Right lobe of liver (tissue), 6 donors: ENCODE results near the gene SKIDA1. TPM values are rescaled to one million over a fixed set of nuclear protein-coding genes. Genes with fewer than 3 reads are reported as not detected.

Source experiments
- ATAC-seq, 4 donors: fragments of 200-7000 bp; cut with Tn5 transposase; one replicate each; pipeline ENCODE4 v1.9.1; 2020; ENCODE audit warnings: mild to moderate bottlenecking in 4 of 4, moderate library complexity in 4 of 4
- DNase-seq, 3 donors: peaks; one replicate each; pipeline ENCODE4 v3.0.0-alpha.2; 2020
- H3K27ac ChIP-seq, 3 donors: fragments of 200-600 bp; one replicate each; pipeline ENCODE4 v1.8.0; 2022
- H3K27me3 ChIP-seq, 2 donors: fragments of 200-600 bp; one replicate each; pipeline ENCODE4 v1.8.0; 2022
- H3K36me3 ChIP-seq, 4 donors: fragments of 200-600 bp; sonication (generic) in 1 of 4; one replicate each; pipeline versions ENCODE4 v1.5.1 to v1.8.0; 2017 to 2022; ENCODE audit warnings: control low read depth in 1 of 4
- H3K4me1 ChIP-seq, 4 donors: fragments of 200-600 bp; sonication (generic) in 1 of 4; one replicate each; pipeline versions ENCODE4 v1.5.1 to v1.8.0; 2017 to 2022; ENCODE audit warnings: control low read depth in 1 of 4
- H3K4me3 ChIP-seq, 3 donors: fragments of 200-600 bp; one replicate each; pipeline ENCODE4 v1.8.0; 2022
- H3K9me3 ChIP-seq, 4 donors: fragments of 200-600 bp; sonication (generic) in 1 of 4; one replicate each; pipeline versions ENCODE4 v1.5.1 to v1.8.0; 2017 to 2022; ENCODE audit warnings: control low read depth in 1 of 4
- POLR2A ChIP-seq: fragments of 450-650 bp; IDR thresholded peaks from one replicate; pipeline ENCODE4 v1.6.1; 2017; ENCODE audit warnings: antibody characterized with exemption, mild to moderate bottlenecking
- WGBS: methylation state at CpG from one replicate; pipeline ENCODE4 v1.1.6; 2018; ENCODE audit warnings: low coverage, low lambda C conversion rate; ENCODE audit not compliant: insufficient coverage; ENCODE audit errors: missing lambda C conversion rate; 5-methylcytosine and 5-hydroxymethylcytosine counted together
- intact Hi-C, 2 donors: fragments of 100-400 bp; cut with DNase I; formaldehyde crosslinking; loops; one replicate each; pipeline versions ENCODE4 v1.11.2 to v1.14.1; 2022
- microRNA counts: library from miRNA; unstranded; fragments of <30 nt; microRNA quantifications from one replicate; lab custom pipeline; 2016
- microRNA-seq, 2 donors: library from miRNA; unstranded; fragments of <30 nt; microRNA quantifications; one replicate each; pipeline ENCODE4, GENCODE V29; 2019 to 2020
- small RNA-seq, 2 experiments: library from RNA; depleted of rRNA; stranded (forward); fragments of <200 nt; gene quantifications; one replicate each; pipeline ENCODE3, GENCODE V24; 2016
- total RNA-seq, 6 experiments: library from RNA; depleted of rRNA in 2 of 6; stranded (reverse); fragments of >200 nt in 2 of 6; fragmentation: NEBNext Ultra II Directional in 3 of 6; extraction: Animal tissue kit (Norgen Biotek cat#: 25700) in 3 of 6; gene quantifications; one replicate each; pipeline versions ENCODE4 v1.1.0 to v1.2.4, GENCODE V29; 2016 to 2023
- TF ChIP-seq, protein P1 (sequence below), 4 donors: fragments of 200-600 bp in 3 of 4; fragments of 450-650 bp in 1 of 4; IDR thresholded peaks; one replicate each; pipeline versions ENCODE4 v1.5.1 to v1.8.0; 2016 to 2022; ENCODE audit warnings: antibody characterized with exemption in 4 of 4, mild to moderate bottlenecking in 2 of 4
- donor health status: DM: no; HTN: yes; CAD: no.
- donor health status: DM: no; HTN: no; CAD: no.
- donor health status: DM: no; HTN: no; CAD: no.
- donor health status: DM: no; HTN: yes; CAD: no.
- donor health status: DM: no; HTN: yes; CAD: no.

The SKIDA1 gene
- total RNA-seq, 6 experiments from 2014 or later: 0.31 to 3.9 (median 2.1) TPM

- DNase-seq: no peak
- no peak overlapping the region for H3K27ac ChIP-seq
- TF ChIP-seq, protein P1, sequence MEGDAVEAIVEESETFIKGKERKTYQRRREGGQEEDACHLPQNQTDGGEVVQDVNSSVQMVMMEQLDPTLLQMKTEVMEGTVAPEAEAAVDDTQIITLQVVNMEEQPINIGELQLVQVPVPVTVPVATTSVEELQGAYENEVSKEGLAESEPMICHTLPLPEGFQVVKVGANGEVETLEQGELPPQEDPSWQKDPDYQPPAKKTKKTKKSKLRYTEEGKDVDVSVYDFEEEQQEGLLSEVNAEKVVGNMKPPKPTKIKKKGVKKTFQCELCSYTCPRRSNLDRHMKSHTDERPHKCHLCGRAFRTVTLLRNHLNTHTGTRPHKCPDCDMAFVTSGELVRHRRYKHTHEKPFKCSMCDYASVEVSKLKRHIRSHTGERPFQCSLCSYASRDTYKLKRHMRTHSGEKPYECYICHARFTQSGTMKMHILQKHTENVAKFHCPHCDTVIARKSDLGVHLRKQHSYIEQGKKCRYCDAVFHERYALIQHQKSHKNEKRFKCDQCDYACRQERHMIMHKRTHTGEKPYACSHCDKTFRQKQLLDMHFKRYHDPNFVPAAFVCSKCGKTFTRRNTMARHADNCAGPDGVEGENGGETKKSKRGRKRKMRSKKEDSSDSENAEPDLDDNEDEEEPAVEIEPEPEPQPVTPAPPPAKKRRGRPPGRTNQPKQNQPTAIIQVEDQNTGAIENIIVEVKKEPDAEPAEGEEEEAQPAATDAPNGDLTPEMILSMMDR (IDR thresholded peaks at IDR 0.05): no peak
- TF ChIP-seq POLR2A: no peak
- no peaks in the 10 kb centered on the region for H3K9me3 ChIP-seq
- WGBS: 73% methylated on average over 1 of the region's 1 CpG
- intact Hi-C loops: no loop called here
- no peaks in the 10 kb centered on the region for H3K36me3 ChIP-seq
- no peaks in the 10 kb centered on the region for H3K4me1 ChIP-seq
- no peak for ATAC-seq
- no peaks in the 10 kb centered on the region for H3K27me3 ChIP-seq
- H3K4me3 ChIP-seq: no peak overlapping the region
Observed at GRCh38 chr10:21467633-21468032, 57.8 kb downstream of the SKIDA1 start.

GRCh38 chr10:21464134-21464533, 61.3 kb downstream of the SKIDA1 start:
- DNase-seq (no peak), ATAC-seq (no peak)
- intact Hi-C loops: no loop called here
- H3K9me3 ChIP-seq: no peaks in the 10 kb centered on the region
- no peaks in the 10 kb centered on the region for H3K36me3 ChIP-seq
- no peak overlapping the region for H3K27ac ChIP-seq
- TF ChIP-seq POLR2A: no peak
- TF ChIP-seq, protein P1 (IDR thresholded peaks at IDR 0.05): no peak
- 91% methylated on average over 7 of the region's 7 CpGs for WGBS
- H3K4me3 ChIP-seq: no peak overlapping the region
- no peaks in the 10 kb centered on the region for H3K27me3 ChIP-seq
- no peaks in the 10 kb centered on the region for H3K4me1 ChIP-seq

MicroRNA genes within 50 kb of the gene (microRNA counts, 767-probe panel; counts per million panel counts)
- microRNA hsa-miR-1915-3p (lab: Ali Mortazavi, UCI): 237 counts per million

Small RNA genes lying within 50 kb of the gene (microRNA-seq; reads per million reads assigned to microRNA genes)
- 0.58 to 0.64 reads per million in 2 donors for gene MIR1915

Small RNA genes lying within 50 kb of the gene (small RNA-seq; reads per million reads assigned to genes)
- 0 reads per million in 2 experiments for gene MIR1915
- gene RF00019: 0 reads per million in 2 experiments
- gene RNU6-306P: 0 reads per million in 2 experiments

Other genes with a start within 250 kb of the SKIDA1 start
- 10 to 100 TPM; 15.8 to 49.4 (median 20.1) TPM for gene MLLT10, start 8.6 kb upstream of the SKIDA1 start, total RNA-seq